GM21360 (cell line): ENCODE results near the gene RNF181.
"Not testable (repeated sequence)": the region's sequence is repeated elsewhere in the genome, so short reads cannot be mapped to it uniquely, and the experiment has no call there.

ENCODE experiments used
- ATAC-seq: cut with Tn5 transposase; IDR thresholded peaks from one replicate; pipeline ENCODE4 v1.9.1; 2021; ENCODE audit warnings: mild to moderate bottlenecking, moderate library complexity; ENCODE audit not compliant: unreplicated experiment

The RNF181 gene

GRCh38 chr2:85577063-85577385, 18.5 kb upstream of the RNF181 start:
- ATAC-seq: no peak

GRCh38 chr2:85577386-85578242, 17.9 kb upstream of the RNF181 start, which contains the start of gene VAMP8:
Gene VAMP8, plus strand, starts transcription at chr2:85577586. Its CDS starts 61 bp downstream, at chr2:85577647.
- ATAC-seq: peak; percentile 46

DNA sequence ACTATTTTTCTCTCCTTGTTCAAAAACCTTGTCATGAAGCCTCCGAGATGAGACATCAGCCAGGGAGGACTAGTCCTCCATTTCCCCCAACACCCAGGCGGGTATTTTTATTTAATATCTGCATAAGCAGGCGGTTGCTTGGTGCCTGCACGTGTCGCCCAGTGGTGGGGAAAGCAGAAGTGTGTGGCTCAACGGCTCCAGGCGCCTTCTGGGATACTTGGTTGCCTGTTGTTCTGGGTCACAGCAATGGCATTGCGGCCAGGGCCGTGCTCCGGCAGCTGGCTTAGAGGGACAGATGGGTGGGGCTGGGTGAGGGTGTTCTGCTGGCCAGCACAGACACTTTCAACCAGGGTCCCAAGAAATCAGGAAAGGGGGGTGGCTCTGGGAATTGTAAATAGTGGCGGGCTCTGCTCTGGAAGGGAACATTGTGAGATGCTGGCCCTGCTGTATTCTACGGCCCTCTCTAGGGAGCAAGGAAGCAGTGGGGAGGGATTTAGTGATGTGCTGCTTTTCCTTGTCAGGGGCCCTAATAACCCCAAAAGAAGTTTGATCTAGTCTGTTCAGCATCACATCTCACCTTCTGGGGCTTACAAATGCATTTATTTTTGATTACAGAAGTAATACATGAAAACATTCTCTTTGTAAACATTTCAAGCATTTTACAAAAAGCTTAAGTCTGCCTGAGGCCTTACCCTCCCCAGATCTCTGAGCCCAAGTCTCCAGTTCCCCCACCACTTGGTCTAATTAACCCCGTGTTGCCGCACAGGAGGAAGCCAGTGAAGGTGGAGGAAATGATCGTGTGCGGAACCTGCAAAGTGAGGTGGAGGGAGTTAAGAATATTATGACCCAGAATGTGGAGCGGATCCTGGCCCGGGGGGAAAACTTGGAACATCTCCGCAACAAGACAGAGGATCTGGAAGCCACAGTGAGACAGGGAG, 17.0 kb upstream of the RNF181 start:
- no peak for ATAC-seq

DNA sequence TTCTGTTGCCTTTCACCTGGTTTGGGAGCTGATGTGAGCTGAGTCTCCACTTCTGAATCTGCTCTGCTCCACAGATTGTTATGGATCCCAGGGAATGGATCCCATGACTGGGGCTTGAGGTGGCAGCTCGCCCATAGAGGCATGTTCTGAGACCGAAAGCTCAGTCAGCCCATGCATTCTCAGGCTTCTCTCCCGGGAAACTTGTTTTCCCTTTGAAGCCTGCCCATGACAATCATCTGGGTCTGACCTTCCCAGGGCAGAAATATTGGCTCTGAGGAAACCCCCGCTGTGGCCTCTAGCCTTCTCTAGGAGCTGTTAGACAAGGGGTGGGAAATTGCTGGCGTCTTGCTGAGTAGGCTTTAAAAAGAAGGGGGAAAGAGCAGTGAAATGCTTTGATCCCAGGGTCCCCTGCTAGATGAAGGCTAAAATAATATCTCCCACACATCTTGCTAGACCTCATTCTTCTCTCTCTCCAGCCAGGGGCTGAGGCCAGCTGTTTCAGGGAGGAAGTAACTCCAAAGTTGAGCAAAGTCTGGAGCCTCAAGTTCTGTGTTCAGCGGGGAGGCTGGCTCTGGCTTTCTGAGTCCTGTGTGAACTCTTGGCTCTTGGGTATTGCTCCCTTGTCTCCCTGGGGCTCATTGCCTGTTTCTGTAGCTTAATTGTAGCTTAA, 16.1 kb upstream of the RNF181 start:
- ATAC-seq: no peak

GRCh38 chr2:85580206-85580605, 15.3 kb upstream of the RNF181 start:
- no peak for ATAC-seq

- ATAC-seq: no peak
Observed at GRCh38 chr2:85582492-85582891, 13.1 kb upstream of the RNF181 start.

DNA sequence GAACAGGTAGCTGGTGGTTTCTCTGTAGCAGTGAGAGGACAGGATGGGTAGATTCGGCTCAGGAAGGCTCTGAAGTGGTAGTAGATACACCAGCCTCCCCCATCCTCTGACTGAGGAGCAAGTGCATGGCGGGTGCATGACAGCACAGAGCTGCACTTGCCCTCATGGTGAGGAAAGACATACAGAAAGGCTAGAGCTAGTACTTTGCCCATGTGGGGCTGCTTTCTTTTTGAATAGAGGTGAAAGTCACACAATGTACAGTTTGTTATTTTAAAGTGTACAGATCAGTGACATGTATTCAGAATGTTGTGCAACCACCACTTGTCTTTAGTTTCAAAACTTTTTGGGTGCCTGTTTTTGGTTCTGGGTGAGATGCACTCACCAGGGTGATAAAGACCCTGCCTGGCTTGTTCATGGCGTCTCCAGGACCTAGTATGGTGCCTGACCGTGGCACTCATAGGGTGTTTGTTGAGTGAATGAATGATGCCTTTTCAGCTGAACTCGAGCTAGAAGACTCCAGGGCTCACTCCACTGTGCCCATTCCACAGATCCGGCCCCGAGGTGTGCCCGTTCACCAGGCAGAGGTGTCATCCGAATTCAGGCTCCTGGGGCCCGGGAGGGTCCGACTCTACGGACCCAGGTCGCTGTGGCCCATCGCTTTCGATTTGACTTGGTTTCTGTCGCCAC, 11.7 kb upstream of the RNF181 start:
- ATAC-seq: no peak

DNA sequence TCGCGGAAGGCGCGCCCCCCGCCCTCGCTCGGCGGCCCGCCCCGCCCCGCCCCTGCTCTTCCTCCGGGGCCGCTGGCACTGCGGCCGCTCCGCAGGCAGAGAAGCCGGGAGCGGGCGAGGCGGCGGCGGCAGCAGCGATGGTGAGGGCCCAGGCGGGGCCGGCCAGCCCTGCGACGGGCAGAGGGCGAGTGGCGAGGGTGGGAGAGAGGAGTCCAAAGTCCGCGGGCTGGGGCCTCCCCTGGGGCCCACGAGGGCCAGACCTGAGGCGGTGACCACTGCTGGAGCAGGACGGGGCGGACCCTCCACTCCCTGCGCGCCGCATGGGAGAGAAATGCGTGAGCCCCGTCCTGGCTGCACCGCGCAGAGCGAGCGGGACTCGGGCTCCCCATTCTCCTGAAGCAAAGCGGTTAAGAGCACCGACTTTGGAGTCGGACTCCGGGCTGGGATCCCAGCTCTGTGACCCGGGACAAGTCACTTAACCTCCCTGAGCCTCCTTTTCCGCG, 11.1 kb upstream of the RNF181 start, which contains the start of gene VAMP5:
Gene VAMP5 (plus strand): TSS at position 78 of the 503 bp plus-strand sequence. CDS start 60 bp downstream, at position 138.
- ATAC-seq: no peak

DNA sequence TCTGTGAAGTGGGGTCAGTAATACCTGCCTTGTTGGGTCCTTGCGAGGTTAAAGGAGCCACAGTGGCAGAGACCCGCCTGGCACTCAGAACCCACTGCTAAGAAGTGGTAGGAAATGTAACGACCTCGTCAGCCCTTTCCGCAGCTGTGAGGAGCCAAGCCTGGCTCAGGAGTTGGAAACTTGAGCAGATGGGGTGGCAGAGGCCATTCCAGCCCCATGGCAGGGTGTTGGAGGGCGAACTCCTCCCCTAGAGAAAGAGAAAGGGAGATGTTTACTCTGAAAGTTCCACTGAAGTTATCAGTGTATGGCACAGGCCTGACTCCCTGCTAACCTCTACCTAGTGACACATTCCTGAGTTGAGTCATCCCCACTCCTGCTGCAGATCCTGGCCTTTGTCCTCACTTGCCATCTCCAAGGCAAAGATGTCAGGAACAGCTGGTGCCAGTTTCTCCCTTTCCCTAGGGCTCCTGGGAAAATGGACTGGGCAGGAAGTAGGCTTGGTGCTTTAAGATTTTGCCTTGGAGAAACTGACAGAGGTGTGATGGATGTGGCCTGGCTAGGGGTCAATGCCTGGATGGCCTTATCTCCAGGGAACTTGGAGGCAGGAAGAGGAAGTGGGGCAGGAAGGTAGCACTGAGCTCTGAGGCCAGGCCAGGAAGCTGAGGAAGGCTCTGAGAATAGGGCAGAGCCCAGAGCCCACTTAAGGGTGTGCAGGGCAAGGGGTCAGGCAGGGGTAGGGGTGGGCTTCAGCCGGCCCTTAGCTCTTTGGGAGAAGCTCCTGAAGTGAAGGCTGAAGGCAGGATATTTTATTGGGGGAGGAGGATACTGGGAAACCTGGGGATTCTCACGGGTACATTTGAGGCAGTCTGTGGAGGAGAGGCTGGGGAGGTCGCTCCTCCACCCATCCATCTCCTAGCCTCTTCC, 10.4 kb upstream of the RNF181 start:
- ATAC-seq: no peak

DNA sequence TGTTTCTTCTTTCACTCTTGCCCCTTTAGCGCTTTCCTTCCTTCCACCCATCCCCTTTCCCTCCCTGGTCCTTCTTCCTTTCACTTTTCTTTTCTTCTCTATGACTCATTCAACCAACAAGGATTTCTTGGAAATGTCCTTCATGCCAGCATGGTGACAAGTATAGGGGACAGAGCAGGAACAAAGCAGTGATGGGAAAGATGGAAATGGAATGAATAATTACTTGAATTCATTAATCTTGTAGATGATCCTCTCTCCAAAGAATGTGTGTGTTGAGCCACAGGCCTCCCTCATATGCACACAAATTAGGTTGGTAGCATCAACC, 9.8 kb upstream of the RNF181 start:
- no peak for ATAC-seq

GRCh38 chr2:85588236-85588635, 7.3 kb upstream of the RNF181 start:
- ATAC-seq: no peak

- ATAC-seq: no peak
Observed at GRCh38 chr2:85588645-85589044, 6.9 kb upstream of the RNF181 start.

GRCh38 chr2:85589181-85589580, 6.4 kb upstream of the RNF181 start:
- ATAC-seq: no peak

- no peak for ATAC-seq
Observed at GRCh38 chr2:85589982-85590791, 5.4 kb upstream of the RNF181 start.

DNA sequence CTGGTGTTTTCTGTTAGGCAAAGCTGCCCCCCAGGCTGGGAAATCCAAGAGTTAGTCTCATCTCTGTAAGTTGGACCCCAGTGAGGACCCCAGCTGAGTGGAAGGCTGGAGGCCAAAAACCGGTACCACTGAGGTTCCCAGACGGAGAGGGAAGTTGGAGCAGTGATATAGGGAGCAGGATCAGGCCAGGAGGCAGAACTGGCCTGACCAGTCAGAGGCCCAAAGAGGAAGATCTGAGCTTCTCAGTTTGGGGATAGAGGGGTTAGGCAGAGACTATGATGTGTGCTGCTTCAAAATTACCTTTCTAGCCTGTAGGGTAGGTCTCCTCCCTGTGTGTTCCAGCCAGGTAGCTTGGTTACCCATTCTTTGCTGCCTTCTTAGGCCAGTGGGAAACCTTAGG, 4.6 kb upstream of the RNF181 start:
- no peak for ATAC-seq

DNA sequence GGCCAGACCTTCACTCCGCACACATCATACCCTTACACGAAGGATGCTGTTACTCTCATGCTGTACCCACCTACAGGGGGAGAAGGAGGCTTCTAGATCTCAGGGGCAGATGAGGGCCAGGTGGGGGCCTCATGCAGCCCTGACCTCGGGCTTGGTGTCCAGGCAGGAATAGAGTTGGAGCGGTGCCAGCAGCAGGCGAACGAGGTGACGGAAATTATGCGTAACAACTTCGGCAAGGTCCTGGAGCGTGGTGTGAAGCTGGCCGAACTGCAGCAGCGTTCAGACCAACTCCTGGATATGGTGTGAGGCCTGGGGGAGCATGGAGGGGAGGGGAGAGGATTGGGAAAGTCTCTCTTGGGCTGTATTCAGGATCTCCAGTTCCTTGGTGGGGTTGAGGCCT, 4.0 kb upstream of the RNF181 start:
- no peak for ATAC-seq

GRCh38 chr2:85592299-85592698, 3.2 kb upstream of the RNF181 start:
- ATAC-seq: not testable (repeated sequence)

- no peak for ATAC-seq
Observed at GRCh38 chr2:85593023-85593422, 2.5 kb upstream of the RNF181 start.
